Progenitor cell of endocrine pancreas (in vitro differentiated cells): ENCODE measurements around the gene CDCP1. TPM values are rescaled to one million over a fixed set of nuclear protein-coding genes. Genes with fewer than 3 reads are reported as not detected.

Experiments used
- DNase-seq: peaks from one replicate; pipeline ENCODE4 v3.0.0; 2021; ENCODE audit warnings: low spot score; ENCODE audit not compliant: unreplicated experiment
- H3K27ac Mint-ChIP-seq: 2 replicates; pipeline ENCODE4 v1.8.0; 2021; ENCODE audit warnings: mild to moderate bottlenecking, moderate library complexity, mixed read lengths
- H3K27me3 Mint-ChIP-seq: 2 replicates; pipeline ENCODE4 v1.8.0; 2021; ENCODE audit warnings: mixed read lengths
- H3K36me3 Mint-ChIP-seq: 2 replicates; pipeline ENCODE4 v1.8.0; 2022; ENCODE audit warnings: mixed read lengths; ENCODE audit not compliant: insufficient read depth
- H3K4me1 Mint-ChIP-seq: 2 replicates; pipeline ENCODE4 v1.8.0; 2021; ENCODE audit warnings: low read depth, mixed read lengths
- H3K4me3 Mint-ChIP-seq: 2 replicates; pipeline ENCODE4 v1.8.0; 2021; ENCODE audit warnings: low read depth, mild to moderate bottlenecking, moderate library complexity, mixed read lengths
- H3K9me3 Mint-ChIP-seq: 2 replicates; pipeline ENCODE4 v1.8.0; 2021; ENCODE audit warnings: low read depth, mixed read lengths
- CTCF ChIP-seq: fragments of 200-600 bp; sonication (generic); IDR thresholded peaks from one replicate; pipeline ENCODE4 v1.5.0; 2021; ENCODE audit warnings: antibody characterized with exemption, mild to moderate bottlenecking; ENCODE audit not compliant: unreplicated experiment
- total RNA-seq: library from RNA; stranded (reverse); gene quantifications from 2 replicates; pipeline ENCODE4 v1.2.1, GENCODE V29; 2021

The CDCP1 gene
- total RNA-seq, 1 donor from 2014 or later, result 15.3 TPM

DNA sequence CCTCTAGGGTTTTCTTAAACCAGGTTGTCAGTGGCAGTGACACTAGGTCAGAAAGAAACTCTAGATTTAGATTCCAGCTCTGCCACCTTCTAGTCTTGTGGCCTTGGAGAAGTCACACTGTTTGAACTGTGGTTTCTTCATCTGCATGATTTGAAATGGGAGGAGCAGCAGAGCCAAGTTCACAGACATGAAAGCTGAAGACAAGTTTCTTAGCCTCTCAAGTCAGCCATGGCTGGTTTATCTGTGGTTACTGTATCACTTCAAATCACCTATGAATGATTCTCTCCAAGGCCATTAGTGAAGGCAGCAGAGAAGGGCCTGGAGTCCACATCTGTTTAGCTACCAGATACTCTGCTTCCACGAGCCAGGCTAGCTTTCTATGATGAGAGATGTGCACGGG lies 104.5 kb downstream of the CDCP1 start:
- H3K4me3 Mint-ChIP-seq, result no peak overlapping the region
- H3K4me1 Mint-ChIP-seq, result peaks cover 3% of the 10 kb centered on the region
- no peak for DNase-seq
- peaks cover 28% of the 10 kb centered on the region for H3K27me3 Mint-ChIP-seq
- H3K9me3 Mint-ChIP-seq, result no peaks in the 10 kb centered on the region
- peak overlapping the region; percentile 41 for H3K27ac Mint-ChIP-seq
- no peak for TF ChIP-seq CTCF
- no peaks in the 10 kb centered on the region for H3K36me3 Mint-ChIP-seq

DNA sequence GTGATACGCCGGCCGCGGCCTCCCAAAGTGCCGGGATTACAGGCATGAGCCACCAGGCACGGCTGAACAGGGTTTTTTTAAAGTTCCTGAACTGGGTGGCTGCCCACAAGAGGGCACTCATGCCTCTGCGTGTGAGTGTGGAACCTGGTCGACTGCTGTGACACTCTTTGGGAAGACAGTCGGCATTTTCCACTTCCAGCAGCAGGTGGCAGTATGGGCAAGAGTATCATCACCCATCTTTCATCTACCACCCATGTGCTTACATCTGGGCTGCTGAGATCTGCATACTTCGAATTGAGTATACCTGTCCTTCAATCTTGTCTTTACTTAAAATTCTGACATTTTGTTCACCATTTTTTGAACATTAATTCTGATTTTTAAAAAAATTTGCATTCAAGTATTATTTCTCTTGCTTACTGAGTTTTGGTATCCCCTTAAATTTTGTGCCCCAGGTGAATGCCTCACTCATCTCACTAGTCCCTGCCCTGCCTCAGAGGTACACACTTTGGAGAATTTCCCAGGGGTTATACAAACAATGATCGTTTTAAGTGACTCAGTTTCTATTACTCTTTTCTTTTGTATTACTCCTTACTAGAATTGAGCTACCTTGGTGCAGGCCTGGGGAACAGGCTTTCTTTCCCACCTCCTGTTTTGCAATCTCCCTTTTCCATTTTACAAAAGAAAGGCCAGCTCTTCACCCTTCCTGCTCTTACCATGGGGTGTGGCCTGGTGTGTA lies 108.3 kb downstream of the CDCP1 start:
- Mint-ChIP-seq H3K4me1 (peaks cover 4% of the 10 kb centered on the region), H3K27ac (no peak overlapping the region), H3K4me3 (peak overlapping the region; percentile 56), H3K36me3 (no peaks in the 10 kb centered on the region), H3K27me3 (peaks cover 61% of the 10 kb centered on the region), H3K9me3 (no peaks in the 10 kb centered on the region)
- TF ChIP-seq CTCF, result peak; percentile 95
- DNase-seq, result peak; percentile 83

- H3K27me3 Mint-ChIP-seq, result peaks cover 71% of the 10 kb centered on the region
- H3K4me3 Mint-ChIP-seq, result peak overlapping the region; percentile 24
- no peaks in the 10 kb centered on the region for H3K36me3 Mint-ChIP-seq
These were observed 110.5 kb downstream of the CDCP1 start for GRCh38 chr3:45035441-45036301.

DNA sequence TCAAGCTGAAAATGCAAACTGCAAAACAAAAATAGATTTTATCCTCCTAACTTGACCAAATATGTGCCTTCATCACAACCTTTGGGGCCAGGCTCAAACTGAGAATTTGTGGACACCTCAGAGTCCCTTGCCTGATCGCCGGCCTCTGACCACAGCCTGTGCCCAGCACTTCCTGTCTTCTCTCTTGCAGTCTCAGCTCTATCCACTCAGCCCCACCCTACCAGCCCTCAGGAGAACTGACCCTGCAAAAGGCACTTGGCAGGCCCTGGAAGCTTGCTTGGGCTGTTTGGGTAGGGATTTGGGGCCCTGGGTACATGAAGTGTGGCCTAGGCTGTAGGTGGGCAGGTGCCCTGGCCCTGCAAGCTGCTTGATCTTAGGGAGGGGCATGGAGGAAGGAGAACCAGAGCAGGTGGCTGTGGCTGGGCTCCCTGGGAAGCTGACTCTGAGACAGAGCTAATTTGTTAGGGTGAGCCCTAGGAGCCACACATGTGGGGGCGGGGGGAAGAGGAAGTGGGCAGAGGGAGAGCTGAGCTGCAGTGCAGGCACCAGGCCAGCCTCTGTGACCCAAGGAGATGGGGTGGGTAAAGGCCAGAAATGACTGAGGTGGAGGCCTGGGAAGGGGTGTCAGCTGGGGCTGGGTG lies 111.4 kb downstream of the CDCP1 start:
- no peak for DNase-seq
- Mint-ChIP-seq H3K36me3 (no peaks in the 10 kb centered on the region), H3K4me3 (no peak overlapping the region), H3K4me1 (peaks cover 2% of the 10 kb centered on the region), H3K9me3 (no peaks in the 10 kb centered on the region), H3K27ac (no peak overlapping the region), H3K27me3 (peaks cover 68% of the 10 kb centered on the region)
- no peak for TF ChIP-seq CTCF

More at GRCh38 chr3:45035441-45036301, 110.5 kb downstream of the CDCP1 start:
- no peak for TF ChIP-seq CTCF
- DNase-seq, result no peak
- H3K4me1 Mint-ChIP-seq, result peaks cover 2% of the 10 kb centered on the region
- H3K27ac Mint-ChIP-seq, result no peak overlapping the region
- no peaks in the 10 kb centered on the region for H3K9me3 Mint-ChIP-seq

- no peaks in the 10 kb centered on the region for H3K36me3 Mint-ChIP-seq
- H3K9me3 Mint-ChIP-seq, result no peaks in the 10 kb centered on the region
- H3K4me1 Mint-ChIP-seq, result peaks cover 2% of the 10 kb centered on the region
- peaks cover 63% of the 10 kb centered on the region for H3K27me3 Mint-ChIP-seq
- no peak overlapping the region for H3K27ac Mint-ChIP-seq
- no peak for TF ChIP-seq CTCF
- no peak for DNase-seq
- no peak overlapping the region for H3K4me3 Mint-ChIP-seq
These were observed 112.4 kb downstream of the CDCP1 start for GRCh38 chr3:45033791-45034190.
